HCT116 (cell line): Measurements from ENCODE around the gene BABAM2. TPM values are rescaled to one million over a fixed set of nuclear protein-coding genes. Genes with fewer than 3 reads are reported as not detected.

ENCODE experiments used
- ATAC-seq: fragments of 200-7000 bp; cut with Tn5 transposase; 2 replicates; pipeline ENCODE4 v1.9.1; 2020; ENCODE audit warnings: mild to moderate bottlenecking, moderate library complexity
- BruUV-seq: library from RNA; stranded (reverse); fragments of 400-500 nt; replicated peaks from 2 replicates; lab custom pipeline; 2021; lab: Mats Ljungman, UMichigan
- CTCF ChIA-PET: fragments of 300-600 bp; sonication (Branson Sonifier 250); formaldehyde crosslinking; loops from one replicate; lab custom pipeline; 2021; ENCODE audit warnings: antibody characterized with exemption; lab: Charles Lee
- POLR2A ChIA-PET: fragments of 300-600, 350-600 bp; sonication (Branson Sonifier 250); formaldehyde crosslinking; loops from one replicate; lab custom pipeline; 2021; ENCODE audit warnings: antibody characterized with exemption; lab: Charles Lee
- RAD21 ChIA-PET, 2 experiments: fragments of 300-600 bp; sonication (Branson Sonifier 250); formaldehyde crosslinking; loops; one replicate each; lab custom pipeline; 2023; ENCODE audit warnings: low total read pairs in 2 of 2; ENCODE audit not compliant: uncharacterized antibody in 2 of 2, unreplicated experiment in 2 of 2, low non-redundant PET in 1 of 2; lab: Charles Lee
- DNase-seq: peaks from one replicate; pipeline ENCODE4 v3.0.0-alpha.2; 2010; ENCODE audit warnings: low read depth, low spot score
- H2AFZ ChIP-seq: fragments of 200-600 bp; shearing (Covaris generic), sonication (generic); 2 replicates; pipeline ENCODE4 v1.6.1; 2017; ENCODE audit warnings: low read depth, mixed run types, mixed read lengths, antibody characterized with exemption, low read length; ENCODE audit not compliant: poor library complexity, severe bottlenecking
- H3K27ac ChIP-seq: 2 replicates; pipeline ENCODE4 v1.5.1; 2012; ENCODE audit warnings: low read depth, low read length
- H3K27me3 ChIP-seq: fragments of 200-600 bp; sonication (generic); 2 replicates; pipeline ENCODE4 v1.6.1; 2016; ENCODE audit warnings: mixed run types, low read length, mixed read lengths; ENCODE audit not compliant: insufficient read depth
- H3K36me3 ChIP-seq, 2 experiments: fragments of 200-500 bp in 1 of 2; fragments of 200-600 bp in 1 of 2; sonication (Bioruptor generic) in 1 of 2; sonication (generic) in 1 of 2; 2 replicates each; pipeline versions ENCODE4 v1.5.1 to v1.6.1; 2014 to 2016; ENCODE audit warnings: low read length in 2 of 2, inconsistent platforms in 1 of 2, mixed read lengths in 1 of 2, mixed run types in 1 of 2; ENCODE audit not compliant: insufficient read depth in 2 of 2, control insufficient read depth in 1 of 2
- H3K4me1 ChIP-seq, 2 experiments: fragments of 200-600 bp in 1 of 2; sonication (generic) in 1 of 2; 2 replicates each; pipeline versions ENCODE4 v1.5.1 to v1.6.1; 2012 to 2017; ENCODE audit warnings: low read length in 2 of 2, inconsistent platforms in 1 of 2, mild to moderate bottlenecking in 1 of 2, mixed read lengths in 1 of 2, mixed run types in 1 of 2, moderate library complexity in 1 of 2; ENCODE audit not compliant: insufficient read depth in 2 of 2, control insufficient read depth in 1 of 2
- H3K4me2 ChIP-seq: fragments of 200-600 bp; sonication (generic); 2 replicates; pipeline ENCODE4 v1.6.1; 2017; ENCODE audit warnings: mixed run types, low read length, mixed read lengths
- H3K4me3 ChIP-seq, 2 experiments: fragments of 200-600 bp in 1 of 2; sonication (generic) in 1 of 2; replicated peaks in 1 of 2; 2 replicates each; pipeline ENCODE4 v1.5.1; 2011 to 2016; ENCODE audit warnings: low read length in 2 of 2, control low read depth in 1 of 2, low read depth in 1 of 2, mild to moderate bottlenecking in 1 of 2, mixed read lengths in 1 of 2, mixed run types in 1 of 2
- H3K79me2 ChIP-seq: fragments of 200-600 bp; sonication (generic); 2 replicates; pipeline ENCODE4 v1.6.1; 2017; ENCODE audit warnings: mild to moderate bottlenecking, mixed run types, low read length, moderate library complexity, mixed read lengths; ENCODE audit not compliant: insufficient read depth
- H3K9ac ChIP-seq: fragments of 200-600 bp; sonication (generic); 2 replicates; pipeline ENCODE4 v1.6.1; 2016; ENCODE audit warnings: low read length, mixed read lengths
- H3K9me2 ChIP-seq: fragments of 200-600 bp; sonication (generic), shearing (Covaris generic); 2 replicates; pipeline ENCODE4 v1.6.1; 2017; ENCODE audit warnings: mixed run types, mild to moderate bottlenecking, moderate library complexity; ENCODE audit not compliant: insufficient read depth
- H3K9me3 ChIP-seq, 2 experiments: fragments of 200-500 bp in 1 of 2; fragments of 200-600 bp in 1 of 2; sonication (Bioruptor generic) in 1 of 2; sonication (generic) in 1 of 2; 2 replicates each; pipeline ENCODE4 v1.6.1; 2014 to 2017; ENCODE audit warnings: low read length in 2 of 2, mixed read lengths in 2 of 2, inconsistent platforms in 1 of 2, low read depth in 1 of 2, mild to moderate bottlenecking in 1 of 2, mixed run types in 1 of 2, moderate library complexity in 1 of 2; ENCODE audit not compliant: control insufficient read depth in 1 of 2, insufficient read depth in 1 of 2
- H4K20me1 ChIP-seq: fragments of 200-600 bp; sonication (generic), shearing (Covaris generic); 2 replicates; pipeline ENCODE4 v1.6.1; 2017; ENCODE audit warnings: mixed run types, mild to moderate bottlenecking, moderate library complexity; ENCODE audit not compliant: insufficient read depth
- ATF3 ChIP-seq: IDR thresholded peaks from 2 replicates; pipeline ENCODE4 v1.6.1; 2012
- CBX3 ChIP-seq: IDR thresholded peaks from 2 replicates; pipeline ENCODE4 v1.6.1; 2012; ENCODE audit warnings: low read depth
- CEBPB ChIP-seq: IDR thresholded peaks from 2 replicates; pipeline ENCODE4 v1.6.1; 2012; ENCODE audit warnings: low read depth
- EGR1 ChIP-seq: IDR thresholded peaks from 2 replicates; pipeline ENCODE4 v1.6.1; 2012; ENCODE audit warnings: low read depth
- EZH2phosphoT487 ChIP-seq: fragments of 200-600 bp; IDR thresholded peaks from 2 replicates; pipeline ENCODE4 v1.6.1; 2018; ENCODE audit warnings: antibody characterized with exemption, borderline replicate concordance
- JUND ChIP-seq: IDR thresholded peaks from 2 replicates; pipeline ENCODE4 v1.6.1; 2012
- MAX ChIP-seq: IDR thresholded peaks from 2 replicates; pipeline ENCODE4 v1.6.1; 2012
- POLR2A ChIP-seq: IDR thresholded peaks from 2 replicates; pipeline ENCODE4 v1.7.0; 2011; ENCODE audit warnings: borderline replicate concordance; ENCODE audit not compliant: insufficient read depth, insufficient read length; ENCODE audit errors: extremely low read depth
- REST ChIP-seq: IDR thresholded peaks from 2 replicates; pipeline ENCODE4 v1.6.1; 2012; ENCODE audit warnings: low read depth
- SP1 ChIP-seq: IDR thresholded peaks from 2 replicates; pipeline ENCODE4 v1.6.1; 2012; ENCODE audit warnings: low read depth
- TCF7L2 ChIP-seq: IDR thresholded peaks from 2 replicates; pipeline ENCODE4 v1.7.0; 2011; ENCODE audit warnings: borderline replicate concordance, inconsistent platforms; ENCODE audit not compliant: insufficient read depth, insufficient read length; ENCODE audit errors: extremely low read depth
- YY1 ChIP-seq: IDR thresholded peaks from 2 replicates; pipeline ENCODE4 v1.6.1; 2011; ENCODE audit warnings: low read length, low read depth, moderate library complexity, mild to moderate bottlenecking; ENCODE audit not compliant: insufficient replicate concordance; ENCODE audit errors: extremely low read depth
- ZBTB33 ChIP-seq: IDR thresholded peaks from 2 replicates; pipeline ENCODE4 v1.6.1; 2011; ENCODE audit warnings: mild to moderate bottlenecking, low read length, moderate library complexity; ENCODE audit not compliant: insufficient replicate concordance; ENCODE audit errors: extremely low read depth
- intact Hi-C: fragments of 100-400 bp; cut with micrococcal nuclease; formaldehyde crosslinking; loops from 2 replicates; pipeline ENCODE4 v1.10.0; 2022
- total RNA-seq: library from RNA; stranded (reverse); gene quantifications from one replicate; pipeline ENCODE4 v1.2.1, GENCODE V29; 2021; ENCODE audit not compliant: unreplicated experiment

Gene BABAM2
- total RNA-seq, 1 experiment from 2014 or later: 23.8 TPM

GRCh38 chr2:28054916-28055315 lies 164.4 kb downstream of the BABAM2 start:
- intact Hi-C loops: no loop called here
- no peak for DNase-seq
- Histone ChIP-seq H3K36me3 (no peaks in the 10 kb centered on the region), H3K4me2 (no peak overlapping the region), H4K20me1 (no peaks in the 10 kb centered on the region), H3K9me3 (no peaks in the 10 kb centered on the region), H3K9ac (no peak overlapping the region), H2AFZ (no peak overlapping the region), H3K4me3 (no peak overlapping the region), H3K9me2 (no peaks in the 10 kb centered on the region), H3K79me2 (no peaks in the 10 kb centered on the region), H3K4me1 (no peaks in the 10 kb centered on the region), H3K27me3 (no peaks in the 10 kb centered on the region), H3K27ac (no peak overlapping the region)
- POLR2A ChIA-PET: no interaction called here
- TF ChIP-seq ZBTB33: no peak
- no peak for TF ChIP-seq YY1
- TF ChIP-seq REST: no peak
- TF ChIP-seq POLR2A: no peak
- no peak for TF ChIP-seq CEBPB
- no peak for TF ChIP-seq JUND
- TF ChIP-seq SP1: no peak
- TF ChIP-seq TCF7L2: no peak
- TF ChIP-seq MAX: no peak
- TF ChIP-seq ATF3: no peak
- no peak for TF ChIP-seq CBX3
- TF ChIP-seq EZH2phosphoT487: no peak
- TF ChIP-seq EGR1: no peak
- CTCF ChIA-PET: no interaction called here
- no TSS peak for BruUV-seq
- ATAC-seq: no peak
- RAD21 ChIA-PET: no interaction called here
